ENCODE measurements around the gene UBN1. TPM values are rescaled to one million over a fixed set of nuclear protein-coding genes. Genes with fewer than 3 reads are reported as not detected.

UBN1 gene
- total and polyA plus RNA-seq, 4 donors = 7.3 to 19.7 (median 14.2) TPM

GRCh38 chr16:4902038-4902437, 54.8 kb downstream of the UBN1 start:
- H3K27ac ChIP-seq (ENCODE audit: low read depth in 1 of 2, low read length in 2 of 2) = no peak overlapping the region
- H3K36me3 ChIP-seq (ENCODE audit: control insufficient read depth in 4 of 4, insufficient read depth in 3 of 4, low read depth in 1 of 4, low read length in 3 of 4) = peaks cover 0 to 32% (median 11%) of the 10 kb centered on the region in 4 donors
- H3K4me3 ChIP-seq (ENCODE audit: low read depth in 1 of 3, low read length in 3 of 3) = no peak overlapping the region
- H3K9ac ChIP-seq (ENCODE audit: low read depth in 1 of 2, low read length in 2 of 2) = no peak overlapping the region
- no peak for TF ChIP-seq MAX (IDR thresholded peaks at IDR 0.05)
- TF ChIP-seq ZBTB33 (IDR thresholded peaks at IDR 0.05) = no peak
- no peak for TF ChIP-seq SP1 (IDR thresholded peaks at IDR 0.05)
- no peak for TF ChIP-seq FOXA2 (IDR thresholded peaks at IDR 0.05)
- TF ChIP-seq HNF4G (IDR thresholded peaks at IDR 0.05) = no peak
- TF ChIP-seq ATF3 (IDR thresholded peaks at IDR 0.05) = no peak
- no peak for TF ChIP-seq REST (IDR thresholded peaks at IDR 0.05)
- TF ChIP-seq EGR1 (IDR thresholded peaks at IDR 0.05; ENCODE audit: low read depth in 2 of 2) = no peak
- no peak for TF ChIP-seq JUND (IDR thresholded peaks at IDR 0.05)
- TF ChIP-seq FOXA1 (IDR thresholded peaks at IDR 0.05) = no peak
- TF ChIP-seq CTCF (IDR thresholded peaks at IDR 0.05; ENCODE audit: low read depth, low read length, missing input control) = no peak
- no peak for TF ChIP-seq TAF1 (conservative IDR thresholded peaks at IDR 0.05)
- no peak for TF ChIP-seq RXRA (IDR thresholded peaks at IDR 0.05)
- no peak for TF ChIP-seq GABPA (IDR thresholded peaks at IDR 0.05 in 1 of 2, conservative IDR thresholded peaks at IDR 0.05 in 1 of 2)
- no peak for TF ChIP-seq HNF4A (conservative IDR thresholded peaks at IDR 0.05)
- TF ChIP-seq NR2F2 (IDR thresholded peaks at IDR 0.05) = no peak
- 95% methylated on average over 13 of the region's 13 CpGs for WGBS
- H3K9me3 ChIP-seq (ENCODE audit: control insufficient read depth in 4 of 4, low read length in 3 of 4) = peaks cover 0 to 3% (median 0%) of the 10 kb centered on the region in 4 donors
- no peak for DNase-seq (ENCODE audit: low spot score)
- H3K27me3 ChIP-seq (ENCODE audit: control insufficient read depth in 4 of 4, insufficient read depth in 4 of 4, low read length in 3 of 4) = no peaks in the 10 kb centered on the region
- peaks cover 2 to 19% (median 12%) of the 10 kb centered on the region in 4 donors for H3K4me1 ChIP-seq (ENCODE audit: control insufficient read depth in 4 of 4, insufficient read depth in 4 of 4, low read length in 3 of 4)

Measured in liver (tissue), 9 donors.